KMS-11 (cell line): ENCODE data around the gene TEF.
A peak's percentile ranks its signal among the peaks of the same experiment; 100 is the strongest.

ENCODE experiments used
- H2AFZ ChIP-seq: fragments of 200-600 bp; sonication (generic); 2 replicates; pipeline ENCODE4 v1.6.1; 2016; ENCODE audit warnings: antibody characterized with exemption, mixed run types, low read depth
- H3K27ac ChIP-seq: fragments of 200-600 bp; sonication (generic); 2 replicates; pipeline ENCODE4 v1.6.1; 2016; ENCODE audit warnings: mild to moderate bottlenecking, mixed run types
- H3K27me3 ChIP-seq: fragments of 200-600 bp; sonication (generic); 2 replicates; pipeline ENCODE4 v1.6.1; 2017; ENCODE audit warnings: mild to moderate bottlenecking, low read depth, mixed run types, moderate library complexity; ENCODE audit not compliant: insufficient read depth
- H3K36me3 ChIP-seq: fragments of 200-600 bp; sonication (generic); 2 replicates; pipeline ENCODE4 v1.6.1; 2017; ENCODE audit warnings: mild to moderate bottlenecking, mixed run types; ENCODE audit not compliant: insufficient read depth
- H3K4me1 ChIP-seq: fragments of 200-600 bp; sonication (generic); 2 replicates; pipeline ENCODE4 v1.6.1; 2016; ENCODE audit warnings: mild to moderate bottlenecking, low read depth, mixed run types; ENCODE audit not compliant: poor library complexity, severe bottlenecking
- H3K4me2 ChIP-seq: fragments of 200-600 bp; sonication (generic); 2 replicates; pipeline ENCODE4 v1.7.0; 2016; ENCODE audit warnings: mild to moderate bottlenecking, mixed run types
- H3K4me3 ChIP-seq: fragments of 200-600 bp; sonication (generic); IDR thresholded peaks from 2 replicates; pipeline ENCODE4 v1.6.1; 2017; ENCODE audit warnings: low read depth, low read length, mixed read lengths; ENCODE audit not compliant: insufficient read depth
- H3K79me2 ChIP-seq: fragments of 200-600 bp; sonication (generic); 2 replicates; pipeline ENCODE4 v1.6.1; 2016; ENCODE audit warnings: low read depth, mixed run types; ENCODE audit not compliant: insufficient read depth
- H3K9ac ChIP-seq: fragments of 200-600 bp; sonication (generic); 2 replicates; pipeline ENCODE4 v1.6.1; 2016; ENCODE audit warnings: mild to moderate bottlenecking, mixed run types
- H4K20me1 ChIP-seq: fragments of 200-600 bp; sonication (generic); 2 replicates; pipeline ENCODE4 v1.6.1; 2016; ENCODE audit warnings: mild to moderate bottlenecking, mixed run types; ENCODE audit not compliant: insufficient read depth
- TF ChIP-seq, protein P1 (sequence below): fragments of 200-600 bp; sonication (generic); conservative IDR thresholded peaks from 2 replicates; pipeline ENCODE4 v1.6.1; 2017; ENCODE audit warnings: low read depth, mild to moderate bottlenecking, antibody characterized with exemption, low read length, moderate library complexity, mixed read lengths

TEF gene

DNA sequence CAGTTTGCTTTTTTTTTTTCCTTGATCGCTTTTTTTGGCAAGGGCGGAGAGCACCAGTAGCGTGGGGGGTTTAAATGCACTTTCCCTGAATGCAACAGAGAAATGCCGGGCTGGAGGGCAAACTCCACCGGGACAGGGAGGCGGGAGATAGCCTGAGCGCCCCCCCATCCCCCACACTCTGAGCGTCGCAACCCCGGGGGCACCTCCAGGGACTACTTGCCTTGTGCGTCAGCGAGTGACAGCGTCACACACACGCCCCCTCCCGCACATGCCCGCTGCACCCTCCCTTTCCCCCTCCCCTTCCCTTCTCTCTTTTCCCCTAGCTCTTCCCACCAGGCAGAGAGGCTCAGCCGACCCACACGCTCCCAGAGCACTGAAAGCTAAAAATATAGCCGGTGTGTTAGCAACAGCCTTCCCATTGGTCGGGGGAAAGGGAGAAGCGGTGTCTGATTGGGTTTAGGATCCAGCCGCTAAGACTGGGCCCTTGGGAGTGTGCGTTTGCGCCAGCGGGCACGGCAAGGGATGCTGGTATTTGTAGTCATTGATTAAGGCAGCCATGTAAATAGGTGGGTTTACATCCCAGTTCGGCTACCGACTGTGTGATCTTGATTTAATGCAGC, 66.6 kb downstream of the TEF start:
- Histone ChIP-seq H4K20me1 (no peaks in the 10 kb centered on the region), H3K27me3 (no peaks in the 10 kb centered on the region), H3K4me1 (peaks cover 15% of the 10 kb centered on the region), H3K4me3 (no peak overlapping the region), H3K27ac (peak overlapping the region; percentile 97), H3K4me2 (peak overlapping the region; percentile 90), H3K79me2 (peaks cover 40% of the 10 kb centered on the region), H3K9ac (peak overlapping the region; percentile 99), H2AFZ (peak overlapping the region; percentile 59), H3K36me3 (no peaks in the 10 kb centered on the region)
- TF ChIP-seq, protein P1, sequence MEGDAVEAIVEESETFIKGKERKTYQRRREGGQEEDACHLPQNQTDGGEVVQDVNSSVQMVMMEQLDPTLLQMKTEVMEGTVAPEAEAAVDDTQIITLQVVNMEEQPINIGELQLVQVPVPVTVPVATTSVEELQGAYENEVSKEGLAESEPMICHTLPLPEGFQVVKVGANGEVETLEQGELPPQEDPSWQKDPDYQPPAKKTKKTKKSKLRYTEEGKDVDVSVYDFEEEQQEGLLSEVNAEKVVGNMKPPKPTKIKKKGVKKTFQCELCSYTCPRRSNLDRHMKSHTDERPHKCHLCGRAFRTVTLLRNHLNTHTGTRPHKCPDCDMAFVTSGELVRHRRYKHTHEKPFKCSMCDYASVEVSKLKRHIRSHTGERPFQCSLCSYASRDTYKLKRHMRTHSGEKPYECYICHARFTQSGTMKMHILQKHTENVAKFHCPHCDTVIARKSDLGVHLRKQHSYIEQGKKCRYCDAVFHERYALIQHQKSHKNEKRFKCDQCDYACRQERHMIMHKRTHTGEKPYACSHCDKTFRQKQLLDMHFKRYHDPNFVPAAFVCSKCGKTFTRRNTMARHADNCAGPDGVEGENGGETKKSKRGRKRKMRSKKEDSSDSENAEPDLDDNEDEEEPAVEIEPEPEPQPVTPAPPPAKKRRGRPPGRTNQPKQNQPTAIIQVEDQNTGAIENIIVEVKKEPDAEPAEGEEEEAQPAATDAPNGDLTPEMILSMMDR: no peak
